B cell (primary cell): ENCODE measurements around the gene FKBP14. TPM values are rescaled to one million over a fixed set of nuclear protein-coding genes. Genes with fewer than 3 reads are reported as not detected.

ENCODE experiments used
- ATAC-seq: fragments of 200-7000 bp; cut with Tn5 transposase; one replicate; pipeline ENCODE4 v1.10.0; 2021; ENCODE audit warnings: low read depth, mild to moderate bottlenecking, moderate number of reproducible peaks, moderate library complexity
- CTCF ChIA-PET: fragments of 350-600 bp; sonication (Branson Sonifier 250); formaldehyde crosslinking; loops from one replicate; lab custom pipeline; 2021; ENCODE audit warnings: antibody characterized with exemption, inconsistent platforms; lab: Charles Lee
- POLR2A ChIA-PET: fragments of 350-600 bp; sonication (Branson Sonifier 250); formaldehyde crosslinking; loops from one replicate; lab custom pipeline; 2021; ENCODE audit warnings: antibody characterized with exemption; lab: Charles Lee
- DNase-seq: peaks from one replicate; pipeline ENCODE4 v3.0.0; 2013
- H2AFZ ChIP-seq: 2 replicates; pipeline ENCODE4 v1.6.1; 2012; ENCODE audit warnings: mild to moderate bottlenecking, low read depth, low read length; ENCODE audit not compliant: insufficient read depth, poor library complexity, severe bottlenecking
- H3K27ac ChIP-seq, 2 donors: 1 replicate in 1 of 2; 2 replicates in 1 of 2; pipeline ENCODE4 v1.5.1; 2012 to 2013; ENCODE audit warnings: low read length in 2 of 2, mild to moderate bottlenecking in 2 of 2, moderate library complexity in 1 of 2
- H3K27me3 ChIP-seq, 4 experiments: fragments of 200-600 bp in 1 of 4; sonication (generic) in 1 of 4; replicated peaks in 1 of 4; 1 replicate in 2 of 4; 2 replicates in 2 of 4; pipeline versions ENCODE4 v1.6.1 to v1.7.0; 2013 to 2016; ENCODE audit warnings: low read length in 3 of 4, mild to moderate bottlenecking in 2 of 4, mixed read lengths in 1 of 4, moderate library complexity in 1 of 4; ENCODE audit not compliant: insufficient read depth in 4 of 4, control insufficient read depth in 3 of 4; ENCODE audit errors: control extremely low read depth in 1 of 4
- H3K36me3 ChIP-seq, 2 experiments: replicated peaks in 1 of 2; 1 replicate in 1 of 2; 2 replicates in 1 of 2; pipeline versions ENCODE4 v1.6.1 to v1.7.1; 2013; ENCODE audit warnings: low read length in 1 of 2; ENCODE audit not compliant: insufficient read depth in 2 of 2, control insufficient read depth in 1 of 2; ENCODE audit errors: control extremely low read depth in 1 of 2, extremely low read depth in 1 of 2
- H3K4me1 ChIP-seq, 2 donors: fragments of 200-600 bp in 1 of 2; sonication (generic) in 1 of 2; 1 replicate in 1 of 2; 2 replicates in 1 of 2; pipeline versions ENCODE4 v1.5.1 to v1.6.1; 2013 to 2017; ENCODE audit warnings: low read length in 2 of 2; ENCODE audit not compliant: control insufficient read depth in 2 of 2, insufficient read depth in 2 of 2
- H3K4me2 ChIP-seq: replicated peaks from 2 replicates; pipeline ENCODE3; 2012; ENCODE audit warnings: mild to moderate bottlenecking, low read depth, low read length; ENCODE audit not compliant: poor library complexity, severe bottlenecking
- H3K4me3 ChIP-seq, 5 experiments: fragments of 200-600 bp in 1 of 5; sonication (generic) in 1 of 5; 1 replicate in 3 of 5; 2 replicates in 2 of 5; pipeline versions ENCODE4 v1.5.1 to v1.7.0; 2011 to 2016; ENCODE audit warnings: low read length in 4 of 5, mild to moderate bottlenecking in 4 of 5, low read depth in 2 of 5, control low read depth in 1 of 5, moderate library complexity in 1 of 5; ENCODE audit not compliant: insufficient read depth in 1 of 5; ENCODE audit errors: control extremely low read depth in 1 of 5, extremely low read depth in 1 of 5
- H3K79me2 ChIP-seq: fragments of 200-600 bp; sonication (generic); one replicate; pipeline ENCODE4 v1.6.0; 2016; ENCODE audit warnings: low read length; ENCODE audit not compliant: control insufficient read depth, insufficient read depth
- H3K9ac ChIP-seq: fragments of 200-600 bp; sonication (generic); 2 replicates; pipeline ENCODE4 v1.6.1; 2017; ENCODE audit warnings: mild to moderate bottlenecking, low read length, moderate library complexity
- H3K9me3 ChIP-seq, 3 donors: one replicate each; pipeline versions ENCODE4 v1.6.1 to v1.7.1; 2013; ENCODE audit warnings: low read length in 2 of 3; ENCODE audit not compliant: control insufficient read depth in 2 of 3, insufficient read depth in 1 of 3; ENCODE audit errors: control extremely low read depth in 1 of 3
- H4K20me1 ChIP-seq: 2 replicates; pipeline ENCODE4 v1.6.0; 2012; ENCODE audit warnings: mild to moderate bottlenecking, low read length; ENCODE audit not compliant: insufficient read depth, control insufficient read depth, poor library complexity, severe bottlenecking
- H3K27ac Mint-ChIP-seq: one replicate; pipeline ENCODE4 v1.8.0; 2021; ENCODE audit warnings: mixed read lengths
- H3K27me3 Mint-ChIP-seq: one replicate; pipeline ENCODE4 v1.8.0; 2021; ENCODE audit warnings: mixed read lengths
- H3K4me1 Mint-ChIP-seq: one replicate; pipeline ENCODE4 v1.8.0; 2021; ENCODE audit warnings: mixed read lengths
- H3K4me3 Mint-ChIP-seq: one replicate; pipeline ENCODE4 v1.8.0; 2021; ENCODE audit warnings: mixed read lengths
- H3K9me3 Mint-ChIP-seq: one replicate; pipeline ENCODE4 v1.8.0; 2022; ENCODE audit warnings: mixed read lengths; ENCODE audit not compliant: insufficient read depth
- EZH2 ChIP-seq: IDR thresholded peaks from 2 replicates; pipeline ENCODE4 v1.6.1; 2012; ENCODE audit warnings: borderline replicate concordance, low read depth, mild to moderate bottlenecking, moderate library complexity, low read length; ENCODE audit not compliant: insufficient read depth, poor library complexity, severe bottlenecking
- WGBS: methylation state at CpG from one replicate; pipeline ENCODE4 v1.1.5; 2013; ENCODE audit warnings: missing lambda C conversion rate; ENCODE audit not compliant: insufficient coverage; 5-methylcytosine and 5-hydroxymethylcytosine counted together
- intact Hi-C: fragments of 100-400 bp; cut with micrococcal nuclease; formaldehyde crosslinking; loops from one replicate; pipeline ENCODE4 v1.10.0; 2022
- polyA plus RNA-seq: library from polyadenylated mRNA; depleted of rRNA; stranded (reverse); fragments of >200 nt; gene quantifications from 2 replicates; pipeline ENCODE4 v1.2.3, GENCODE V29; 2012
- total RNA-seq, 2 donors: library from RNA; stranded (reverse); fragments of 120-200 nt in 1 of 2; gene quantifications; 1 replicate in 1 of 2; 2 replicates in 1 of 2; pipeline versions ENCODE4 v1.2.3 to v1.2.4, GENCODE V29; 2013 to 2022
- TF ChIP-seq, protein P1 (sequence below): fragments of 200-600 bp; IDR thresholded peaks from one replicate; pipeline ENCODE4 v1.8.0; 2022; ENCODE audit warnings: antibody characterized with exemption, mild to moderate bottlenecking

The FKBP14 gene
- total and polyA plus RNA-seq, 2 donors (not counting 1 experiment from before 2014, with no cell fraction given), result 2.8 to 4.2 TPM

DNA sequence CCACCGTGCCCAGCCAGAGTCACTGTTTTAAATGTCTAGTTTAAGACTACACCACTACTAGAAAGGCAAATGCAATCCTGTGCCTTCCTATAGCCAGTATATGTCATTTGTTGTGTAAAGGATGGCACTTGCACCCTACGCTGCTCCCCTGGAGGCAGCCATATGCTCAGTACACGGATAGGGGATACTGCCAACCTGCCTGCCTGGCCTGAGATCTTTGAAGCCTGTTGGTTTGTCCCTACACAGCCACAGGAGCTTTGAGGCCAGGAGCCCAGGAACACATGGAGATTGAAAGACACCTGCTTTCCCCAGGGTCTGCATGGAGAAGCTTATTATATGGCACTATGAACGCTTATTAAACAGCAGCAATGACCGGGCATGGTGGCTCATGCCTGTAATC, 34.6 kb downstream of the FKBP14 start:
- Mint-ChIP-seq H3K27me3 (no peaks in the 10 kb centered on the region), H3K9me3 (peaks cover 5% of the 10 kb centered on the region), H3K4me3 (no peak overlapping the region), H3K27ac (peak overlapping the region; percentile 16), H3K4me1 (peaks cover 27% of the 10 kb centered on the region)
- peaks cover 24% of the 10 kb centered on the region in 2 donors for H3K4me1 ChIP-seq
- H3K4me3 ChIP-seq, result no peak overlapping the region
- no peak for ATAC-seq
- no peak overlapping the region for H3K4me2 ChIP-seq
- H3K9me3 ChIP-seq, result peaks cover 0 to 20% (median 20%) of the 10 kb centered on the region in 3 donors
- no peak overlapping the region for H3K9ac ChIP-seq
- WGBS, result 97% methylated on average over 3 of the region's 5 CpGs
- intact Hi-C loops, result no loop called here
- H3K27ac ChIP-seq, result no peak overlapping the region
- no peaks in the 10 kb centered on the region for H3K36me3 ChIP-seq
- H2AFZ ChIP-seq, result no peak overlapping the region
- no peak for TF ChIP-seq EZH2
- TF ChIP-seq, protein P1, sequence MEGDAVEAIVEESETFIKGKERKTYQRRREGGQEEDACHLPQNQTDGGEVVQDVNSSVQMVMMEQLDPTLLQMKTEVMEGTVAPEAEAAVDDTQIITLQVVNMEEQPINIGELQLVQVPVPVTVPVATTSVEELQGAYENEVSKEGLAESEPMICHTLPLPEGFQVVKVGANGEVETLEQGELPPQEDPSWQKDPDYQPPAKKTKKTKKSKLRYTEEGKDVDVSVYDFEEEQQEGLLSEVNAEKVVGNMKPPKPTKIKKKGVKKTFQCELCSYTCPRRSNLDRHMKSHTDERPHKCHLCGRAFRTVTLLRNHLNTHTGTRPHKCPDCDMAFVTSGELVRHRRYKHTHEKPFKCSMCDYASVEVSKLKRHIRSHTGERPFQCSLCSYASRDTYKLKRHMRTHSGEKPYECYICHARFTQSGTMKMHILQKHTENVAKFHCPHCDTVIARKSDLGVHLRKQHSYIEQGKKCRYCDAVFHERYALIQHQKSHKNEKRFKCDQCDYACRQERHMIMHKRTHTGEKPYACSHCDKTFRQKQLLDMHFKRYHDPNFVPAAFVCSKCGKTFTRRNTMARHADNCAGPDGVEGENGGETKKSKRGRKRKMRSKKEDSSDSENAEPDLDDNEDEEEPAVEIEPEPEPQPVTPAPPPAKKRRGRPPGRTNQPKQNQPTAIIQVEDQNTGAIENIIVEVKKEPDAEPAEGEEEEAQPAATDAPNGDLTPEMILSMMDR, result no peak
- peaks cover 25% of the 10 kb centered on the region for H3K79me2 ChIP-seq
- POLR2A ChIA-PET, result no interaction called here
- CTCF ChIA-PET, result interaction anchor here (2.0 kb wide), 1 partner anchor 70 kb away, joined by 7 read pairs; no protein-coding TSS in a partner anchor
- peaks cover 0 to 22% (median 0%) of the 10 kb centered on the region in 4 experiments for H3K27me3 ChIP-seq
- DNase-seq, result no peak
- H4K20me1 ChIP-seq, result no peaks in the 10 kb centered on the region

DNA sequence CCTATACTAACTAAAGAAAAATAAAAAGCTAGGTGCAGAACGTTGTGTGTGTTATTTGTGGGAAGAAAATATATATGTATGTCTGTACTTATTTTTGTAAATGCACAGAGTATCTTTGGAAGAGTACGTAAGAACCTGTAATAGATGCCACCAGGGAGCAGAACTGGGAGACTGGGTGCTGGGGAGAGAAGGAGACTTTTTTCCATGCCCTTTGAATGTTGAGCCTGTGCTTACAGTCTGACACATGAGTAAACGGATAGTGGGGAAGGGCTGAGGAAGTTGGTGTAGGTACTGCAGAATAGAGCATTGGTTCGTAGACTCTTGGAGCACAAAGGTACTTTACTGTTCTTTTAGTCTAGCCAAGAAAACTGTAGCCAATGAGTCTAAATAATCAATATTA, 35.6 kb downstream of the FKBP14 start:
- H2AFZ ChIP-seq, result no peak overlapping the region
- Mint-ChIP-seq H3K27ac (peak overlapping the region; percentile 75), H3K4me3 (peak overlapping the region; percentile 87), H3K4me1 (peaks cover 30% of the 10 kb centered on the region), H3K27me3 (no peaks in the 10 kb centered on the region), H3K9me3 (no peaks in the 10 kb centered on the region)
- H3K79me2 ChIP-seq, result peaks cover 26% of the 10 kb centered on the region
- no peak overlapping the region for H3K27ac ChIP-seq
- DNase-seq (no peak), ATAC-seq (no peak)
- H3K9ac ChIP-seq, result no peak overlapping the region
- 91% methylated on average over 3 of the region's 4 CpGs for WGBS
- H3K4me2 ChIP-seq, result no peak overlapping the region
- H3K4me1 ChIP-seq, result peaks cover 27 to 32% of the 10 kb centered on the region in 2 donors
- H4K20me1 ChIP-seq, result no peaks in the 10 kb centered on the region
- TF ChIP-seq, protein P1, result no peak
- no peak for TF ChIP-seq EZH2
- no peaks in the 10 kb centered on the region for H3K36me3 ChIP-seq
- peaks cover 0 to 17% (median 15%) of the 10 kb centered on the region in 3 donors for H3K9me3 ChIP-seq
- intact Hi-C loops, result no loop called here
- CTCF ChIA-PET, result no interaction called here
- H3K27me3 ChIP-seq, result peaks cover 0 to 18% (median 0%) of the 10 kb centered on the region in 4 experiments
- POLR2A ChIA-PET, result interaction anchor here (0.7 kb wide), 1 partner anchor 1840 kb away, joined by 3 read pairs; no protein-coding TSS in a partner anchor
- no peak overlapping the region for H3K4me3 ChIP-seq
